ENCODE measurements around the gene PCMT1.
A peak's percentile ranks its signal among the peaks of the same experiment; 100 is the strongest.
"Not testable (repeated sequence)": the region's sequence is repeated elsewhere in the genome, so short reads cannot be mapped to it uniquely, and the experiment has no call there.

PCMT1 gene

DNA sequence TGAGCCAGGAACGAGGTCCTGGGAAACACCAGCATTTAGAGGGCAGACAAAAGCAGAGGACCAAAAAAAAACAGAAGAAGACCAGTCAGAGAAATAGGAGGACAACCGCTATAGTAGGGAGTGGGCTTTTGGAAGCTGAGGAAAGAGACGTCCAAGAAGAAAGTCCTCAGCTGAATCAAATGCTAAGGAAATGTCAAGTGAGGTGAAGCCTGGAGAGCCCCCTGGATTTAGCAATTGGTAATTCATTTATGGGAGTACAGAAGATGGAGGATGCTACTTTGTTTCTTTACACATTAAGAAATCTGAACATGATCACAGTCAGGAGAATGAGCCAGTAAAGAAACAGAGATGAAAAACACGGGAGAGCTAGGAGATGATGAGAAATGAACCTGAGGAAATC, 73.5 kb downstream of the PCMT1 start:
- no peak for DNase-seq

DNA sequence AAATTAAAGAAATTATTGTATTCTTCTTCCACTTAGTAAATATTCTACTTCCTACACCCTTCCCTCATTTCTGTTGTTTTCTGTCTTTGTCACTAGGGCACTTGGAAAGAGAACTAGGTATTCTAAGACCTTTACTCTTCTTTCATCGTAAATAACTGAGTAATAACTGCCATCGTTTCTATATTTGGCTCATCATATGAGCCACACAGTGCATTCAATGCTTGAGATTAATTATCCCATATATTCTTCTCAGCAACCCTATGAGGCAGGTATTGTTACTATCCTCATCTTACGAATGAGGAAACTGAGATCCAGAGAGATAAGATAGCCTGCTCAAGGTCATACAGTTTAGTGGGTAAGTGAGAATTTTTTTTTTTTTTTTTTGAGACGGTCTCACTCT, 75.8 kb downstream of the PCMT1 start:
- DNase-seq = no peak

GRCh38 chr6:149830731-149831307, 81.3 kb downstream of the PCMT1 start:
- DNase-seq = no peak

GRCh38 chr6:149831308-149831820, 81.8 kb downstream of the PCMT1 start:
- no peak for DNase-seq

- DNase-seq = no peak
Observed at GRCh38 chr6:149833651-149834050, 84.1 kb downstream of the PCMT1 start.

DNA sequence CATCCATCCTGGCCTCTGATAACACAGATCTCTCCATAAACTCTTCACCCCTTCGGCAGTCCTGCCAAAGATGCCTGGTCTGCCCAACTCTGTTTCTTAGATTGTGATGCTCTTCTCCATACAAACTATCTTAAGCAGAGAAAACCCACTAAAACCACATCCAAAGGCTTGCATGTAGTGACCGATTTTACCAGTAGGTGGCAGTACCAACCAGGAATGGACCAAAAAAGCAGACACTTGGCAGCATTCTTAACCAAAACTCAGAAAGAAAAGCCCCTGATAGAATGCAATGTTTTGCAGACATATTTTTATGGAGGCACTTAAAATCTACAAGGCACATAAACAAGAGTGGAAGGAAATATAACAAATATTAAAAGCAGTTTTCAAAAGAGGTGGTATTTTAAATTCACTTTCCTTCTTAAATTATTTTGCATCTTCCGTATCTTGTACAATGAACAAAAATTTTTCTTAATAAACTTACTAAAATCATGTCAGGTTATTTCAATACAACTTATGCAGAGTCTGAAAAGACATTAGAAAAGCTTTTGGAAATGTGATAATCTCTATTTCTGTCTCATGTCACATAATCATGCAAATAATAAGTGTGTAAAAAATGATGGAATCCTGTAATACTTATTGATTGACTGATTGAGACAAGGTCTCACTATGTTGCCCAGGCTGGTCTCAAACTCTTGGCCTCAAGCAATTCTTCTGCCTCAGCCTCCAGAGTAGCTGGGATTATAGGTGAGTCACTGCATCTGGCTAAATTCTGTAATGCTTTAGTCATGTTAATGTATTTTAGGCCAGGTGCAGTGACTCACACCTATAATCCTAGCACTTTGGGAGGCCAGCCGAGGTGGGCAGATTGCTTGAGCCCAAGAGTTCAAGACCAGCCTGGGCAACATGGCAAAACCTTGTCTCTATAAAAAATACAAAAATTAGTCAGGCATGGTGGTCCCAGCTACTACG, 85.3 kb downstream of the PCMT1 start:
- DNase-seq = peak; percentile 84

GRCh38 chr6:149840345-149841075, 91.0 kb downstream of the PCMT1 start:
- peak; percentile 76 for DNase-seq

GRCh38 chr6:149842331-149842730, 92.8 kb downstream of the PCMT1 start:
- DNase-seq = no peak

DNA sequence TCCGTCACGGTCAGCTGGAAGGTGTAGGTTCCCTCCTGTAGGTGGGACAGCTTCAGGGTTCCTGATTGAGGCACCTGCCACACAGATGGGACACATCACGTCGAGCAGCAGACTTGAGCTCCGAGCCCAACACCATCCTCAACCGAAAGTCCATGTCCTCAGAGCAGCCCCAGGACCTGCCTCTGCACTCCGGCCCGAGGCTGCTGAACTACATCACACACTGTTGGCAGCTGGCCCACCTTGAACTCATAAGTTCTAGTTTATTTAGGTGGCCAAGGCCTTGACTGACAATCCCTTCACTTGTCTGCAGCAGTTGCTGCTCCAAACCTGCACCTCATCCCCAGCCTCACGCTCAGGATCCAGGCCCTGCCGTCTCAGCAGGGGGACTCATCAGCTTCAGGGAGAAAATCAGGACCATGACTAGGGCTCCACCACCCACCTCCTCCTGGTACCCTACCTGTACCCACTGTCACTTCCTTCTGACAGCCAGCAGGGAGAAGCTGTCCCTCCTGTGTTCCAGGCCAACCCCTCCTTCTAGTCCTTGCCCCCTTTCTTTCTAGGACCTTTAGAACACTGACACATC, 93.6 kb downstream of the PCMT1 start:
- no peak for DNase-seq

- not testable (repeated sequence) for DNase-seq
Observed at GRCh38 chr6:149844036-149844435, 94.5 kb downstream of the PCMT1 start.

GRCh38 chr6:149844480-149844879, 94.9 kb downstream of the PCMT1 start:
- no peak for DNase-seq

DNA sequence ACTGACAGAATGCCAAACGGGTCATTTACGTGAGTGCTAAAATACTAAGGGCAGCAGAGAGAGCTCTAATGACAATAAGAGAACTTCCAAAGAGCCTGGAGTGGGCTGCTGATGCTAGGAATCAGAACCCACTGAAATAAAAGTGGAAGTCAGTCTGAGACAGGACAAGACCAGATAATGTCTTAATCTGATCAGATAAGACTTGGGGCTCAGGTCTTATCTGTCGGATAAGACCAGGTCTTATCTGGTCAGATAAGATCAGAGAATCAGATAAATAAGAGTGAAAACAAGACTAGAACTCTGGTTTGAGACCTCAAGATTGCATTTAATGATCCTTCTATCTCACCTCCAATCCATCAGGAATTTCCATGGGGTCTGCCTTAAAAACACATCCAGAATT, 96.0 kb downstream of the PCMT1 start:
- DNase-seq = no peak

- DNase-seq = no peak
Observed at GRCh38 chr6:149846321-149846720, 96.8 kb downstream of the PCMT1 start.

DNA sequence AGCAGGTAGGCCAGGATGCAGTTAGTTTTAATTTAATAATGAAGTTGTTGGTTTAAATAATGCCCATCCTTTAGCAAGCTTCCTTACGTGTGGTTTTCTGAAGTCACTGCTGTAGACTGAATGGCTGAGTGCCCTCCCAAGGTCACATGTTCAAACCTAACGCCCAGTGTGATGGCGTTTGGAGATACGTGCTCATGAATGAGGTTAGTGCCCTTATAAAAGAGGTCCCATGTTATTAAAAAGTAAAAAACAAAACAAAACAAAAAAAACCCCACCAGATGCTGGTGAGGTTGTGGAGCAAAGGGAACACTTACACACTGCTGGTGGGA, 98.4 kb downstream of the PCMT1 start:
- no peak for DNase-seq

GRCh38 chr6:149848343-149848742, 98.8 kb downstream of the PCMT1 start:
- DNase-seq = not testable (repeated sequence)

- no peak for DNase-seq
Observed at GRCh38 chr6:149851461-149852110, 102.0 kb downstream of the PCMT1 start.

- DNase-seq = no peak
Observed at GRCh38 chr6:149852180-149852579, 102.6 kb downstream of the PCMT1 start.

DNA sequence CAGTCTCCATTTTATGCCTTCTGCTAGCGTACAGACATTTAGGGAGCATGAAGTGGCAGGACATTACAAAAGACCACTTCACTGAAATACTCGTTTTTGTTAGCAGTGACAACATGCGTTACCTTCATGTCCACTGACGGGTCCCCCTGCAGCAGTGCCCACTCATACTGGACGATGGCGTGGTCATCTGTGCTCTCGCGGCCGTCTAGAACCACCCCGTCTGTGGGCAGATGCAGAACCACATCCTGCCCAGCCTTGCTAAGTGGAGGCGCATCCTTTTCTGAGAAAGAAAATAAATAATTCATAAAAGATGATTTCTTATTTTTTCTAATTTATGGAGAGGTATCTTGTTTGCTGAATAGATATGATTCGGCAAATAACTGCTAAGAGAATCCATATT, 103.3 kb downstream of the PCMT1 start:
- no peak for DNase-seq

- not testable (repeated sequence) for DNase-seq
Observed at GRCh38 chr6:149854017-149854416, 104.5 kb downstream of the PCMT1 start.

- no peak for DNase-seq
Observed at GRCh38 chr6:149854532-149854931, 105.0 kb downstream of the PCMT1 start.

- no peak for DNase-seq
Observed at GRCh38 chr6:149855040-149855654, 105.6 kb downstream of the PCMT1 start.

DNA sequence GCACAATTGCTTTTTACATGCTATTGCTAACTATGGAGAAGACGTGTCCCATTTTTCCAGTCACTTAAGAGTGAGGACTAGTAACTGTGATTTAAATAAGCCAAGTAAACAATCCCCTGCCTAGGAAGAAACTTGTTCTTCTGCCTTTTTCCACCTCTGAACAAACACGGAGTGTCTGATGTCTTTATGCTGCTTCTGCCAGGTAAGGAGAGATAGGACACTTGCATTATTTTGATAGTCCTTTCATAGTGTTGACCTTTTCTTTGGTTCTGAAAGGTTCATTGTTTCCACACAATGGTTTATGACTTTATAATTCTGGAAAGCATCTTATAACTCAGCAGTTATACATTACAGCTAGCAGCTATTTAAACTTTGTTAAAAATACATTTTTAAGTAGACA, 106.2 kb downstream of the PCMT1 start:
- DNase-seq = no peak
